Mononuclear cell (primary cell): Measurements from ENCODE around the gene SYT15. TPM values are rescaled to one million over a fixed set of nuclear protein-coding genes. Genes with fewer than 3 reads are reported as not detected.
"Not testable (repeated sequence)": the region's sequence is repeated elsewhere in the genome, so short reads cannot be mapped to it uniquely, and the experiment has no call there.

ENCODE experiments used
- H3K27me3 ChIP-seq: 2 replicates; pipeline ENCODE4 v1.6.0; 2011; ENCODE audit warnings: low read length, control low read depth; ENCODE audit not compliant: insufficient read depth
- H3K4me1 ChIP-seq: 2 replicates; pipeline ENCODE4 v1.5.1; 2011; ENCODE audit warnings: mild to moderate bottlenecking, low read length, control low read depth; ENCODE audit not compliant: insufficient read depth
- H3K4me3 ChIP-seq: 2 replicates; pipeline ENCODE4 v1.5.1; 2011; ENCODE audit warnings: mild to moderate bottlenecking, low read length, moderate library complexity
- H3K9me3 ChIP-seq: 2 replicates; pipeline ENCODE4 v1.5.1; 2011; ENCODE audit warnings: low read depth, mild to moderate bottlenecking, control low read depth, low read length
- total RNA-seq: library from RNA; depleted of rRNA; stranded (reverse); fragments of >200 nt; gene quantifications from one replicate; pipeline ENCODE4 v1.2.3, GENCODE V29; 2012

The SYT15 gene
- 0.10 TPM for total RNA-seq

- H3K4me3 ChIP-seq, H3K9me3 ChIP-seq: not testable (repeated sequence)
Measured at GRCh38 chr10:46578474-46579178, at the start of gene SYT15. SYT15 (plus strand) TSS chr10:46579128; CDS start chr10:46579169, 41 bp downstream.

GRCh38 chr10:46529742-46530141 lies 49.2 kb upstream of the SYT15 start:
- H3K9me3 ChIP-seq, H3K4me3 ChIP-seq, H3K4me1 ChIP-seq, H3K27me3 ChIP-seq: not testable (repeated sequence)

More at GRCh38 chr10:46578474-46579178, at the start of gene SYT15:
- H3K4me1 ChIP-seq, H3K27me3 ChIP-seq: not testable (repeated sequence)

GRCh38 chr10:46530249-46531186 lies 48.4 kb upstream of the SYT15 start:
- Histone ChIP-seq H3K9me3 (no peaks in the 10 kb centered on the region), H3K4me1 (no peaks in the 10 kb centered on the region), H3K27me3 (no peaks in the 10 kb centered on the region), H3K4me3 (no peak overlapping the region)

- not testable (repeated sequence) for H3K4me3 ChIP-seq, H3K4me1 ChIP-seq, H3K27me3 ChIP-seq, H3K9me3 ChIP-seq
Measured at GRCh38 chr10:46532256-46532655, 46.7 kb upstream of the SYT15 start.

GRCh38 chr10:46534828-46535524 lies 44.0 kb upstream of the SYT15 start:
- Histone ChIP-seq H3K9me3 (no peaks in the 10 kb centered on the region), H3K4me1 (no peaks in the 10 kb centered on the region), H3K27me3 (peaks cover 34% of the 10 kb centered on the region), H3K4me3 (no peak overlapping the region)

- H3K4me3 ChIP-seq = no peak overlapping the region
- H3K9me3 ChIP-seq = no peaks in the 10 kb centered on the region
- peaks cover 44% of the 10 kb centered on the region for H3K27me3 ChIP-seq
- no peaks in the 10 kb centered on the region for H3K4me1 ChIP-seq
Measured at GRCh38 chr10:46536171-46536570, 42.8 kb upstream of the SYT15 start.

- Histone ChIP-seq H3K4me1 (no peaks in the 10 kb centered on the region), H3K27me3 (peaks cover 46% of the 10 kb centered on the region), H3K9me3 (no peaks in the 10 kb centered on the region), H3K4me3 (no peak overlapping the region)
Measured at GRCh38 chr10:46536781-46537180, 42.1 kb upstream of the SYT15 start.

GRCh38 chr10:46537309-46537708 lies 41.6 kb upstream of the SYT15 start:
- no peaks in the 10 kb centered on the region for H3K4me1 ChIP-seq
- no peaks in the 10 kb centered on the region for H3K9me3 ChIP-seq
- no peak overlapping the region for H3K4me3 ChIP-seq
- H3K27me3 ChIP-seq = peaks cover 50% of the 10 kb centered on the region

GRCh38 chr10:46538155-46538554 lies 40.8 kb upstream of the SYT15 start:
- H3K27me3 ChIP-seq = peaks cover 51% of the 10 kb centered on the region

GRCh38 chr10:46538717-46539426 lies 40.1 kb upstream of the SYT15 start:
- no peaks in the 10 kb centered on the region for H3K9me3 ChIP-seq
- H3K4me1 ChIP-seq = no peaks in the 10 kb centered on the region
- no peak overlapping the region for H3K4me3 ChIP-seq
- peaks cover 51% of the 10 kb centered on the region for H3K27me3 ChIP-seq

More at GRCh38 chr10:46538155-46538554, 40.8 kb upstream of the SYT15 start:
- H3K4me1 ChIP-seq = no peaks in the 10 kb centered on the region
- H3K9me3 ChIP-seq = no peaks in the 10 kb centered on the region
- H3K4me3 ChIP-seq = no peak overlapping the region

GRCh38 chr10:46539596-46540411 lies 39.1 kb upstream of the SYT15 start:
- Histone ChIP-seq H3K4me3 (no peak overlapping the region), H3K9me3 (no peaks in the 10 kb centered on the region), H3K4me1 (no peaks in the 10 kb centered on the region), H3K27me3 (peaks cover 51% of the 10 kb centered on the region)

- Histone ChIP-seq H3K9me3 (no peaks in the 10 kb centered on the region), H3K4me3 (no peak overlapping the region), H3K27me3 (peaks cover 51% of the 10 kb centered on the region), H3K4me1 (no peaks in the 10 kb centered on the region)
Measured at GRCh38 chr10:46540412-46541016, 38.4 kb upstream of the SYT15 start.

- H3K4me1 ChIP-seq = no peaks in the 10 kb centered on the region
- no peaks in the 10 kb centered on the region for H3K9me3 ChIP-seq
- H3K4me3 ChIP-seq = no peak overlapping the region
- peaks cover 51% of the 10 kb centered on the region for H3K27me3 ChIP-seq
Measured at GRCh38 chr10:46541017-46541661, 37.8 kb upstream of the SYT15 start.
